BE2C (cell line): ENCODE measurements around the gene PLXNB2.

Experiments
- DNase-seq: peaks from one replicate; pipeline ENCODE4 v3.0.0-alpha.2; 2020
- H3K27me3 ChIP-seq: fragments of 250-450 bp; sonication (Bioruptor Pico); 2 replicates; pipeline ENCODE4 v1.5.1; 2020; ENCODE audit warnings: mild to moderate bottlenecking
- H3K36me3 ChIP-seq: fragments of 250-450 bp; sonication (Bioruptor Pico); 2 replicates; pipeline ENCODE4 v1.5.1; 2020; ENCODE audit warnings: mild to moderate bottlenecking
- H3K4me1 ChIP-seq: fragments of 250-450 bp; sonication (Bioruptor Pico); 2 replicates; pipeline ENCODE4 v1.5.1; 2020
- H3K4me3 ChIP-seq: 2 replicates; pipeline ENCODE4 v1.5.1; 2011; ENCODE audit warnings: low read depth, low read length
- H3K9me3 ChIP-seq: fragments of 250-450 bp; sonication (Bioruptor Pico); 2 replicates; pipeline ENCODE4 v1.5.1; 2020
- CTCF ChIP-seq: IDR thresholded peaks from 2 replicates; pipeline ENCODE4 v1.5.1; 2012; ENCODE audit warnings: mild to moderate bottlenecking, low read depth, low read length

The PLXNB2 gene

GRCh38 chr22:50255099-50255498 is 52.3 kb downstream of the PLXNB2 start:
- DNase-seq, result no peak
- TF ChIP-seq CTCF, result no peak
- Histone ChIP-seq H3K4me1 (peaks cover 4% of the 10 kb centered on the region; the same call in 1 of the 2 replicates), H3K36me3 (peaks cover 36% of the 10 kb centered on the region), H3K27me3 (no peaks in the 10 kb centered on the region), H3K9me3 (no peaks in the 10 kb centered on the region), H3K4me3 (no peak overlapping the region)

GRCh38 chr22:50253941-50254340 is 53.5 kb downstream of the PLXNB2 start:
- Histone ChIP-seq H3K4me3 (no peak overlapping the region), H3K27me3 (no peaks in the 10 kb centered on the region), H3K9me3 (no peaks in the 10 kb centered on the region), H3K4me1 (peaks cover 5% of the 10 kb centered on the region; the same call in 1 of the 2 replicates), H3K36me3 (peaks cover 36% of the 10 kb centered on the region)
- DNase-seq, result no peak
- no peak for TF ChIP-seq CTCF

- Histone ChIP-seq H3K4me1 (peaks cover 9% of the 10 kb centered on the region), H3K9me3 (no peaks in the 10 kb centered on the region), H3K27me3 (no peaks in the 10 kb centered on the region), H3K4me3 (no peak overlapping the region), H3K36me3 (peaks cover 32% of the 10 kb centered on the region)
- no peak for DNase-seq
- no peak for TF ChIP-seq CTCF
Observed at GRCh38 chr22:50253046-50253915, 54.2 kb downstream of the PLXNB2 start.

- peak overlapping the region; percentile 70 for H3K4me3 ChIP-seq
- DNase-seq, result peak; percentile 86
Observed at GRCh38 chr22:50252082-50253045, 55.1 kb downstream of the PLXNB2 start.

GRCh38 chr22:50251477-50252081 is 55.9 kb downstream of the PLXNB2 start:
- Histone ChIP-seq H3K36me3 (peaks cover 24% of the 10 kb centered on the region), H3K4me1 (peaks cover 19% of the 10 kb centered on the region), H3K9me3 (no peaks in the 10 kb centered on the region), H3K27me3 (no peaks in the 10 kb centered on the region), H3K4me3 (peak overlapping the region; percentile 70)
- DNase-seq, result no peak
- TF ChIP-seq CTCF, result no peak

More at GRCh38 chr22:50252082-50253045, 55.1 kb downstream of the PLXNB2 start:
- peaks cover 18% of the 10 kb centered on the region for H3K4me1 ChIP-seq
- peaks cover 27% of the 10 kb centered on the region for H3K36me3 ChIP-seq
- H3K27me3 ChIP-seq, result no peaks in the 10 kb centered on the region
- peak; percentile 83 for TF ChIP-seq CTCF
- H3K9me3 ChIP-seq, result no peaks in the 10 kb centered on the region
